NCI-H2196 (cell line): Measurements from ENCODE around the gene CELSR1.

Experiments
- DNase-seq: peaks from one replicate; lab custom pipeline; 2025; ENCODE audit not compliant: unreplicated experiment; lab: John Stamatoyannopoulos, UW

CELSR1 gene, protein sequence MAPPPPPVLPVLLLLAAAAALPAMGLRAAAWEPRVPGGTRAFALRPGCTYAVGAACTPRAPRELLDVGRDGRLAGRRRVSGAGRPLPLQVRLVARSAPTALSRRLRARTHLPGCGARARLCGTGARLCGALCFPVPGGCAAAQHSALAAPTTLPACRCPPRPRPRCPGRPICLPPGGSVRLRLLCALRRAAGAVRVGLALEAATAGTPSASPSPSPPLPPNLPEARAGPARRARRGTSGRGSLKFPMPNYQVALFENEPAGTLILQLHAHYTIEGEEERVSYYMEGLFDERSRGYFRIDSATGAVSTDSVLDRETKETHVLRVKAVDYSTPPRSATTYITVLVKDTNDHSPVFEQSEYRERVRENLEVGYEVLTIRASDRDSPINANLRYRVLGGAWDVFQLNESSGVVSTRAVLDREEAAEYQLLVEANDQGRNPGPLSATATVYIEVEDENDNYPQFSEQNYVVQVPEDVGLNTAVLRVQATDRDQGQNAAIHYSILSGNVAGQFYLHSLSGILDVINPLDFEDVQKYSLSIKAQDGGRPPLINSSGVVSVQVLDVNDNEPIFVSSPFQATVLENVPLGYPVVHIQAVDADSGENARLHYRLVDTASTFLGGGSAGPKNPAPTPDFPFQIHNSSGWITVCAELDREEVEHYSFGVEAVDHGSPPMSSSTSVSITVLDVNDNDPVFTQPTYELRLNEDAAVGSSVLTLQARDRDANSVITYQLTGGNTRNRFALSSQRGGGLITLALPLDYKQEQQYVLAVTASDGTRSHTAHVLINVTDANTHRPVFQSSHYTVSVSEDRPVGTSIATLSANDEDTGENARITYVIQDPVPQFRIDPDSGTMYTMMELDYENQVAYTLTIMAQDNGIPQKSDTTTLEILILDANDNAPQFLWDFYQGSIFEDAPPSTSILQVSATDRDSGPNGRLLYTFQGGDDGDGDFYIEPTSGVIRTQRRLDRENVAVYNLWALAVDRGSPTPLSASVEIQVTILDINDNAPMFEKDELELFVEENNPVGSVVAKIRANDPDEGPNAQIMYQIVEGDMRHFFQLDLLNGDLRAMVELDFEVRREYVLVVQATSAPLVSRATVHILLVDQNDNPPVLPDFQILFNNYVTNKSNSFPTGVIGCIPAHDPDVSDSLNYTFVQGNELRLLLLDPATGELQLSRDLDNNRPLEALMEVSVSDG (N-terminal part only)

GRCh38 chr22:46537225-46537945 lies at the start of gene CELSR1:
Gene CELSR1, minus strand, starts transcription at chr22:46537620. Its CDS starts 450 bp downstream, at chr22:46537170.
- peak; percentile 55 for DNase-seq

GRCh38 chr22:46587061-46587460 lies 49.6 kb upstream of the CELSR1 start:
- no peak for DNase-seq

GRCh38 chr22:46586531-46587011 lies 49.2 kb upstream of the CELSR1 start:
- no peak for DNase-seq

DNA sequence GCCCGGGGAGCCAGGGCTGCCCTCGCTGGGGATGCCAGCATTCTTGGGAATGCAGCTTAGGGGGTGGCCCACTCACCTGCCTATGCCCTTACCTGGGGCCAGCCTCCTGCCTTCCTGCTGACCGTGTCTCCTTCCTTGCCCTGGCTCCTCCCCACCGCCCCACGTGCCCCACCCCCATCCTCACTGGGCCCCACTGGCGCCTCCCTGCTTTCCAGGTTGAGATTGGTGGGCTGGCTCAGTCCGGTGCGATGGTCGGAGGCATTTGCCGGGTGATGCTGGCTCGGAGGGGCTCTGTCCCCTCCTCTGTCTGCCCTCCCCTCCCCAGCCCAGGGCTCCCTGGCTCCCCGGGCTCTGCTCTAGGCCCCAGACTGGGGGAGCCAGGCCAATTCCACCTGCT lies 48.7 kb upstream of the CELSR1 start:
- no peak for DNase-seq

DNA sequence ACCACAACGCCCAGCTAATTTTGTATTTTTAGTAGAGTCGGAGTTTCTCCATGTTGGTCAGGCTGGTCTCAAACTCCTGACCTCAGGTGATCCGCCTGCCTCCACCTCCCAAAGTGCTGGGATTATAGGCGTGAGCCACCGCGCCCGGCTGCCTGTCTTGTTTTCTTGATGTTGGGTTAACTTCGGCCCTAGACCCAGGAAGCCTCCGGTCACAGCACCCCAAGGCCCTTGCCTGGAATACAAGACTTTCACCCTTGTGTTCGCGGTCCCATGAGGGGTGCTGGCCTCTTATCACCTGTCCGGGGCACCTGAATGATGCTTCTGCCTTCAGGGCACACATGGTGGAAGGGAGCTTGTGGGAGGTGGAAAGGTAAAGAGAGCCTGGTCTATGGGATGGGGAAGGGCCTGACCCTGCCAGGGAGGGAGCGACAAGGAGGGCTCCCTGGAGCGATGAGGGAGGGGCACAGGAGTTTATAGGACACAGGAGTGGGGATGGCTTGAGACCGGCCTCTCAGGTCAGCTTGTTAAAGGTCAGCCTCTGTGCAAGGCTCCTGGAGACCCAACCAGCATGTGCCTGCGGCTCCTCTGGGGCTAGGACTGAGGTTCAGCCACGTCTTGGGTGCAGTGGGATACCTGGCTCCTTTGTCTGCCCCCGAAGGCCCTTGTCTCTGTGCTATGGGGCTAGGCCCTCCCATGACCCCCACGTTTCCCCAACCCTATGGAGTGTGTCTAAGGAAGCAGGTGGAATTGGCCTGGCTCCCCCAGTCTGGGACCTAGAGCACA lies 48.1 kb upstream of the CELSR1 start:
- DNase-seq = no peak

DNA sequence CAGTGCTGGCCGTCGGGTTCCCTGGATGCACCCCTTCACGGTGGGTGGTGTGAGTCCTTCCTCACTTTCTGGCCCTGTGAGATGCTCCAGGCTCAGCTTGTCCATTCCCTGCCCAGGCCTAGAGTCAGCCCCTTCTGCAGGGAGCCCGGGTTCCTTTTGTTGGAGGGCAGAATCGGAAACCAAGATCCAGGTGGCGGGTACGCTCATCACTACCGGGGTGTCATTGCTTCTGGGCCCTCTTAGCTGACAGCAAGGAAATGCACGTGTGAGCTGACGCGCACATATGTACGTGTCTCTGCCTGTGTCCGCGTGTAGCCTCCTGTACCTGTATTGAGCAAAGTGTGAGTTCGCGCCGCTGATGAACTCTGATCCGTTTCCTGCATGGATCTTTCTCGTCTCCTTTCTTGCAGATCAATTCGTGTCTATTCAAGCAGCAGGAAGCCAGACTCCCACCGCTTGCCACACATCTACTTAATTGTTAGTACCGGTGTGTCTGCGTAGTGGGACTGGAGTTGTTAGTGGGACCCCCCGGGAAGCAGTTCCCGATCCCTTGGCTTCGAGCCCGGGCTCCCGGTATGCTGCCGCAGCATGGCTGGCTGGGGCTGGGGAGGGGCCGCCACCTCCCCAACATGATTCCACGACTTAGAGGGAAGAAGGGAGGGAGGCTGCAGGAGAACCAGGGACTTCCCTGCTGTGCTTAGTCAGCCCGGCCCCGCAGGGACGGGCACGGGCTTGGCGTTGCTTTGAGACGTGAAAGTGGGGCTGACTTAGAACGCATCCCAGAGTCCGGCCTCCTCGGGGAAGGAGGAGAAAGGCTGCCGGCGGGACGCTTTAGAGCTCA lies 46.9 kb upstream of the CELSR1 start:
- DNase-seq = no peak

DNA sequence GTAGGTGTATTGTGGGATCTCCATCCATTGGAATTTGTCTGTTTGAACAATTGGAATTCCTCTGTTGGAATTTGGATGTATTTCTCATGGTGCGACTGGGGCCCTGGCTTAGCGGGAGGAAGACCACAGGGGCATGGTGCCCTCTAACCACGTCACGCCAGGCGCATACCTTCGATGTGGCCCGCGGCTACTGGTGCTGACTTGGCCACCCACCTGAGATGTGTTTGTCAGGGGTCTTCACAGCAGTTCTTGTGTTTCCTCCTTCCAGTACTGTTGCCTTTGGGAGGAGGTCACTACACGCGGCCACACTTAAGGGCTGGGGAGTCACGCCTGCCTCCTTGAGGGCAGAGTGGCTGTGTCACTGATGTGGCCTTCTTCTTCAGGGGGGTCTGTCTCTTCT lies 46.2 kb upstream of the CELSR1 start:
- no peak for DNase-seq

- no peak for DNase-seq
These were observed 45.0 kb upstream of the CELSR1 start for GRCh38 chr22:46582281-46582933.

DNA sequence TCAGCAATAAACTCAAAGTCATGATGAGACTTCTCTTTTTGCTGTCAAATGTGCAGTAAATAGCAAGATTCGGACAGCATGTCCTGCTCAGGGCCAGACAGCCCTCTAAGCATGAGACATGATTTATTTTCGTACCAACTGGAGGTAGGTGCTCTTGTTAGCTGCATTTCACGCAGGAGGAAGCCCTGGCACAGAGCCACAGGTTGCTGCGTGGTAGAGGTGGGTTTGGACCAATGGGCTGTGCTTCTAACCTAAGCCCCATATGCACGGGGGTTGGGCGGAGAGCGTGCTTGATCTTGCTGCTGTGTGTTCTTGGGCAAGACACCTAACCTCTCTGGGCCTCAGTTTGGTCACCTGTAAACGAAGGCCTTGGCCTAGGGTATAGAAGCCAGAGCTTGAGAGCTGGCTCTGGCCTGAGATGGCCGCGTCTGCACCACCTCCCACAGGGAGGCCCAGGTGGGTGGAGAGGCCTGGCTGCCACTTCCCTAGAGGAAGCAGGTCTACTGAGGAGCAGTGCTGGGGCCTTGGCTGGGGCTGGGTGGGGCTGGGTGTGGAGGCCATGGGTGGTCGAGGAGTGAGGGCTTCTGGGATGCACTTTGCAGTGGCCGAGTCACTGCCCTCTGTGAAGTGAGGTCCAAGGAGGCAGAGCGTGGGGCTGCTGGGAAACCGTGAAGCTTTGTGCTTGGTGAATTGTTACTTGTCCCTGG lies 44.3 kb upstream of the CELSR1 start:
- DNase-seq = no peak

DNA sequence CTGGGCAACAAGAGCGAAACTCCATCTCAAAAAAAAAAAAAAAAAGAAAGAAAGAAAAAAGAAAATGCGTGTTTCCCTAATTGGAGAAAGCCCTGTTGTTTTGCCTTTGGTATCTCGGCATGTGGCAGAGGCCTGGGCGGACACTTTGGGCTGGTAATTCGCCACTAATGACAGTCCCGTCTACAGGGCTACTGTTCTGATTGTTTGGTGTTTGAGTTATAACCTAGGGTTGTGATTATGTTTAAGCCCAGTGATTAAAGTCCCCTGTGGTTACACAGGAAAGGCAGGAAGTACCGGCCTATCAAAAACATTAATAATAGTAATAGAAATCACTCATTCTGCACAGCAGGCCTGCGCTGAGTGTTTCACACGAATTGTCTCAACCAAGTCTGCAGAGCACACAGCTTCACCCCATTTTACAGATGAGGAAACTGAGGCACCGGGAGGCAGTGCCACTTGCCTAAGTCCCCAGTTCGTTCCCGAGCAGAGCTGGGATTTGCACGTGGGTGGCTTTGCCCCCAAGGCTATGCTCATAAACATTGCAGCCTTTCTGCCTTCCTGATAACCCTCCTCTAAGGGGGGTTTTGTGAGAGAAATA lies 43.6 kb upstream of the CELSR1 start:
- no peak for DNase-seq

DNA sequence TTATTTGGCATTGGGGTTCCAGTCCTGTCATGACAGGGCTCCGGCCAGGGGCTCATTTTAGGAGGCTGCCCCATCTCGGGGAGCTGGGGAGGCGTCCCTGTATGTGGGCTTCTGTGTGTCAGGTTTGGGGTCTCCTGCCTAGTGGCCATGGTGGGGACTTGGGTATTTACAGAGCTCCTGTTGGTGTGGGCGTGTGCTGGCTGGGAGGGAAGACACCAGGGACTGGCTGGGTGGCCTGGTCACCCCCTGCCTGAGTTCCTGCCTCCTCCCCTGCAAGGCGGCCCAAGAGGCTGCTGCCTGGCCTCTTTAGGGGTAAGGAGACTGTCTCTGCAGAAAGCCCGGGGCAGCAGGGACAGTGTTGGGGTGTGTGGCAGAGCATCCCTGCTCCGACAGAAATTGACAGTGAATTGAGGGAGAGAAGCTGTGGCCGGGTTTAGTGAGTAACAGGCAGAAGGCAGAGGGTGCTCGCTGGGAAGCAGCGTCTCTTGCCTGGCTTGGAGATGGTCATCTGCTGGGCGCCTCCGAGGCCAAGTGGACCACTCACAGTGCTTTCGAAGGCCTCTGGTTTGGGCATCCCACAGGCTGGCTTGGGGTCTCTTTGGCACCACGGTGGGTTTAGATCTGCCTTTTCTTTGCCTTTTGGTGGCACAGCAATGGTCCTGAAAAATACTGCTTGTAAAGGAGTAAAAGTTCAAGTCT lies 42.5 kb upstream of the CELSR1 start:
- DNase-seq = no peak

DNA sequence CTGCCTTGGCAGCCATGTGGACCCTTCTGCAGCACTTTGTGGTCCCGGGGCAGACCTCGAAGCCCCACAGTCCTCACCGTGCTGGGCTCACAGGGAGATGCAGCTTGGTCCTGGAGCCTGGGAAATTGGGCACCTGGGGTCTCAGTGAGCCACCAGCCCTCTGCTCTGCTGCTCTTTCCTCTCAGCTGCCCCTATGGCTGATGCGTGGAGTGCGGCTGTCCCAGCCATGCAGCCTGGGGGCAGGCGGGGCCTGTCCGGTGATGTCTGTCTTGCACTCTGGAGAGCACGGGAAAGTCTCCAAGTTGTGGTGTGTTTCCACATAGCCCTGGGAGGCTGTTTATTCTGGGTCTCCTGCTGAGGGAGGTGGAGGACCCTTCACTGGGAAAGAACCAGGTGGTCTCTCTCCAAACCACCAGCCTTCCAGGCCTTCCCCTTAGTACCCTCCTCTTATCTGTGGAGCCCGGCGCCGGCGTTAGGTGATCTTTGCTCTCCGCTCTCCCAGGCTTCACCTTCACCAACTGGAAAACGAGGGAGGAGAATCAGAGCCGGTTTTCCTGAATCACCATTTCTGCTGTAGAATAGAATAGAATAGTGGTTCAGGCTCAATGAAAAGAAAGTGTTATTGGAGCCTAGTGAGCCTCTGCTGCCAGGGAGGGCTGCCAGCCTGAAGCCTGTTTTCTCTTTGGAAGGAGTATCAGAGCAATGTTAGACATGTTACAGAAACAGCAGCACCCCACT lies 41.6 kb upstream of the CELSR1 start:
- DNase-seq = no peak

GRCh38 chr22:46578251-46578823 lies 40.9 kb upstream of the CELSR1 start:
- no peak for DNase-seq

DNA sequence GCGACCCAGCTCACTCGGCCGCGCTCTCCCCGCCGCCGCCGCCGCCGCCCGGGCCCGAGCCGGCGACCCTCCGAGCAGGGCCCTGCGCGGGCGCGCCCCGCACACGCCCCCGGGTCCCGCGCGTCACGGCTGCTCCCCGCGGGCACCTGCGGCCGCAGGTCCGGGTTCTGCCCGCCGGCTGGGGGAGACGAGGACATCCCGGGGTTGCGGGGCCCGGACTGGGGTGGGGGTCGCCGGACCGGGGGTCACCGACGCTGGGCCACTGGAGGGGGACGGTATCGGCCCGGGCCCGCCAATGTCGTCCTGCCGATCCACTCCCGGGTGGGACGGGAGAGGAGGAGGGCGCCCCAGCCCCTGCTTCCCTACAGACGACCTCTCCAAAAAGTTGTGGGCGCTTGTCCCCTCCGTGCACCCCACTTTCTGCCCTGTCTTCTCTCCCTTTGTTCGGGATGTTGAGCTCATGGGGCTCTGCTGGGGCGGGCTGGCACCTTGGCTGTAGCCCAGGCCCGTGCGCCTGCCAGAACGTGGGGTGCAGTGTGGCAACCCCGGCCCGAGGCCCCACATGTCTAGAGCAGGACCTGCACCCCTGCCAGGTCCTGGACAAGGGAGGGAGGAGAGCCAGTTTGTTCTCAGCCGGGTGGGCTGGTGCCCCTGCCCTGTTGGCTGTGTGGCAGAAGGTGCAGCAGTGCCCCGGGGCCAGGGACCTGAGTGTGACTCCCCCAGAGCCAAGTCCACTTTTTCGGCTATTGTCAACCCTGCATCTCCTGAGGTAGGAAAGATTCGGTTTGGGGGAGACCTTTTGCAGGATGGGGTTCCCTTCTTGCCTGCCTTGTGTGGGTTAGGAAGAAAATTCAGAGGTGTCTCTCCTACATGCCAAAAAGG lies 40.2 kb upstream of the CELSR1 start:
- no peak for DNase-seq
